ENCODE results near the gene KANK4.

The KANK4 gene

DNA sequence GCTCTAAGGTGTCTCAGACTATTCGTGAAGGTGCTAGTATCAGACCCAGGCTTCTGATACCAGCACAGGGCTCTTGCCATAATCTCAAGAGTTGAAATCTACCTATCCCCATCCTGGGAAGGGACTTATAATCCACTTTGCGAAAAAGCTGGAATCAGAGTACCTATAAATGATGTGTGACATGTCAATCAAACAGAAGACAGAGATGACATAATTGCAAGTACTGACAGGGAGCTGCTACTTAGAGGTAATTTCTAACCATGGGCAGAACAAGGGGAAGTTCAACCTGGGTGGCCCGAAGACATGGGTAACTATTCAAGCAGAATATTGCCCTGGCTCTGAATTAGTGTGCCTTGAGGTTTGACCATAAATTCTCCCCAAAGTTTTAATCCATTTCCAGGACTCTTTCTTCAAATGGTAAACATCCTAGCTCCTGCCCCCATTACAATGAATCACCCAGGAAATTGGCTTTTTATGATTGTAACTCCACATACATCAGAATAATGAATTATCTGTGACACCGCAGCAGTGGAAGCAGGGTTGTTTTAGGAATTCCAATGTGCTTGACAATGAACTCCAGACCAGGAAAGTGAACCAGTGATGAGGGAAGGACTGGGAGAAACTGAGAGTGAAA lies 37.2 kb downstream of the KANK4 start:
- DNase-seq (ENCODE audit: low spot score): no peak
- in situ Hi-C loops (cut with MboI; ENCODE audit: low sequenced_read_pairs, unreplicated experiment): no loop called here
- TF ChIP-seq, protein P1, sequence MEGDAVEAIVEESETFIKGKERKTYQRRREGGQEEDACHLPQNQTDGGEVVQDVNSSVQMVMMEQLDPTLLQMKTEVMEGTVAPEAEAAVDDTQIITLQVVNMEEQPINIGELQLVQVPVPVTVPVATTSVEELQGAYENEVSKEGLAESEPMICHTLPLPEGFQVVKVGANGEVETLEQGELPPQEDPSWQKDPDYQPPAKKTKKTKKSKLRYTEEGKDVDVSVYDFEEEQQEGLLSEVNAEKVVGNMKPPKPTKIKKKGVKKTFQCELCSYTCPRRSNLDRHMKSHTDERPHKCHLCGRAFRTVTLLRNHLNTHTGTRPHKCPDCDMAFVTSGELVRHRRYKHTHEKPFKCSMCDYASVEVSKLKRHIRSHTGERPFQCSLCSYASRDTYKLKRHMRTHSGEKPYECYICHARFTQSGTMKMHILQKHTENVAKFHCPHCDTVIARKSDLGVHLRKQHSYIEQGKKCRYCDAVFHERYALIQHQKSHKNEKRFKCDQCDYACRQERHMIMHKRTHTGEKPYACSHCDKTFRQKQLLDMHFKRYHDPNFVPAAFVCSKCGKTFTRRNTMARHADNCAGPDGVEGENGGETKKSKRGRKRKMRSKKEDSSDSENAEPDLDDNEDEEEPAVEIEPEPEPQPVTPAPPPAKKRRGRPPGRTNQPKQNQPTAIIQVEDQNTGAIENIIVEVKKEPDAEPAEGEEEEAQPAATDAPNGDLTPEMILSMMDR (IDR thresholded peaks at IDR 0.05; ENCODE audit: borderline replicate concordance, control extremely low read depth, extremely low read depth, insufficient read depth, missing control alignments): no peak

DNA sequence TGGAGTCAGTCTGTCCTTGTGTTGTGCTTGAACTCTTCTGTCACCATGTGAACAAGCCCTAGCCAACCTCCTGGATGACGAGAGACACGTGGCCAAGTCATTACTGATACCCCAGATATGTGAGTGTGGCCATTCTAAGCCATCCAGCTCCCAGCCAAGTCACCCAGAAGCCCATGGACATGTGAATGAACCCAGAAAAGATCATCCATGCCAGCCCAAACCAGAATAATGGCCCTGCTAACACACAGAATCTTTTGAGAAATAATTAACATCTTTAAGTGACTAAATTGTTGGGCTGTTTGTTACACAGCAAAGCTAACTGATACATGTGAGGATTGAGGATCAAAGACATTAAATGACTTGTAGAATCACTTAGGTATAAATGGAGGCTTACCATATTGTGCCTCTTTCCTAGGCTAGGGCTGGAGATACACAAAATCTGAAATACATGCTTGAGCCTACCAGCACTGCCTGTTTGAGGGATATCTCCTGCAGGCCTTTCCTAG lies 38.2 kb downstream of the KANK4 start:
- no peak for DNase-seq (ENCODE audit: low spot score)

DNA sequence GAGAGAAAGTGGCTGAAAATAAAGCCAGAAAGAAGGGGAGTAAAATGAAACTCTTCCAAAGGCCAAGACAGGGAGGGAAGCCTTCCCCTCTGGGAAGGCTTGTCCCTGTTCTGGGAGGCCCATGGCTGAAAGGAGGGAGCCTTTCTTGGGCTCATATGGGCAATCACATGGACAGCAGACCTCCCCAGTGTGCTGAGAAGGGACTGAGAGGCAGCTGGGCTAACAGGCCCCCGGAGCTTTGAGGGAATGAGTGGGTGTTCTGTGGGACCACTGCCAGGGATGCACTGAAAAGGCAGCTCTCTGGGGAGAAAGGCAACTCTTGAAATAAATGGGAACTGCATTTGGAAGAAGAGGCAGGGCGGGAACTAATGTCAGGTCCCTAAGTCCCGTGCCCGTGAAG lies 39.1 kb downstream of the KANK4 start:
- in situ Hi-C loops (cut with MboI; ENCODE audit: low sequenced_read_pairs, unreplicated experiment): no loop called here
- no peak for DNase-seq (ENCODE audit: low spot score)
- TF ChIP-seq, protein P1 (IDR thresholded peaks at IDR 0.05; ENCODE audit: borderline replicate concordance, control extremely low read depth, extremely low read depth, insufficient read depth, missing control alignments): no peak

More for the DNA sequence above, 38.2 kb downstream of the KANK4 start:
- in situ Hi-C loops (cut with MboI; ENCODE audit: low sequenced_read_pairs, unreplicated experiment): no loop called here
- TF ChIP-seq, protein P1 (IDR thresholded peaks at IDR 0.05; ENCODE audit: borderline replicate concordance, control extremely low read depth, extremely low read depth, insufficient read depth, missing control alignments): no peak

DNA sequence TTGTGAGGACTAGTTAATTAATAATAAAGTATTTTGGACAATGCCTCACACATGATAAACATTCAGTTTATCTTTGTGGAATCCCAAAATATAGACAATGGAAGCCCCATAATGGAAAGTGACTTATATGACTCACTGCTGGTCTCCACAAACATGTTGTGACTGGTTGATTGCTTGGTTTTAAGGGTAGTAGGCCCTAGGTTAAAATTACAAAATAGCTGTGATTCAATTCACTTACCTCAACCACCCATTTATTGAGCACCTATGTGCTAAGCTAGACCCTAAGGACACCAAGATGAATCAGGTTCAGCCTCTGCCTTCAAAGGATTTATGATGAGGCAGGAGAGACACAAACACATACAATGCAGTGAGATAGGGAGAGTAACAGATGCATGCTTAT lies 42.4 kb downstream of the KANK4 start:
- in situ Hi-C loops (cut with MboI; ENCODE audit: low sequenced_read_pairs, unreplicated experiment): no loop called here
- no peak for DNase-seq (ENCODE audit: low spot score)
- TF ChIP-seq, protein P1 (IDR thresholded peaks at IDR 0.05; ENCODE audit: borderline replicate concordance, control extremely low read depth, extremely low read depth, insufficient read depth, missing control alignments): no peak

DNA sequence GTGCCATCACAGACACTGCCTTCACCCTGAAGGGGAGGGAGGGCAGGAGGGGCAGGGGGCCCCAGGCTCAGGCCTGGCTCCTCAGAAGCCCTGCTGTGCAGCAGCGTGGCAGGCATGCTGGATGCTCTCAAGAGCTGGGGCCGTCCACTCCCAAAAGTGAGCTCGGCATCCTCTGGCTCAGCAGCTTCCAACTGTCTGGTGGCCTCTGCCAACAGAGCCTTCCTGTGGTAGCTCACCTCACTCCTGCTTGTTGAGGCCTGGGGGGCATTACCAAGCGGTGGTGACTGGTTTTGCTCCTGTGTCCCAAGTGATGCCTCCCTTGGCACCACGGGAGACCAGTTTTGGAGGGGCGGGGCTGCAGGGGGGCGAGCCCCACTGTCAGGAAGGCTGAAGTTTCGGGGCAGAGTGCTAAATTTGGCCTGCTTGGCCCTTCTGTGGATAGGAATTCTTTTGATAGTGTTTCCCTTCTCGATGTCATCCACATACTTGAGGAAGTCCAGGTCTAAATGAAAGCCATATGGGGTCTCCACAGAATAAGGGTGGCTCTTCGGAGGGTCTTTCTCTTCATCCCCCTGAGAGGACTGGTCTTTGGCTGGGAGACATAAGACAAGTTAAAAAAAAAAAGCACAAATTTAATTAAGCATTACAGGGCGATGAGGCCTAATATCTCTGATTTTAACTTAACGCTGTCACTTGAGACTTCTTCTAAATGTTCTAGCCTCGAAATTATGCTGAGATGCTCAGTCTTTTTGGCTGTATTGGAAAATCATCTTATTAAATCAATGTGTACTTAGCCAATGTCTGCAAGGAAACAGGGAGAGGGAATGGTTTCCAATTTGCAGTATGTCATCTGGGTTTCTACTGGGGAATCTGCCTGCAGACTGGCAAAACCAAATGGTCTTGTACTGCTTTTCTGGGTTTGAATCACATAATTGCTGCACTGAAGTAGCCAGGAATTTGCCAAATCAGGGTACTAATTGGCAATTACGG lies 44.4 kb downstream of the KANK4 start:
- TF ChIP-seq, protein P1 (IDR thresholded peaks at IDR 0.05; ENCODE audit: borderline replicate concordance, control extremely low read depth, extremely low read depth, insufficient read depth, missing control alignments): no peak
- DNase-seq (ENCODE audit: low spot score): no peak
- in situ Hi-C loops (cut with MboI; ENCODE audit: low sequenced_read_pairs, unreplicated experiment): no loop called here

DNA sequence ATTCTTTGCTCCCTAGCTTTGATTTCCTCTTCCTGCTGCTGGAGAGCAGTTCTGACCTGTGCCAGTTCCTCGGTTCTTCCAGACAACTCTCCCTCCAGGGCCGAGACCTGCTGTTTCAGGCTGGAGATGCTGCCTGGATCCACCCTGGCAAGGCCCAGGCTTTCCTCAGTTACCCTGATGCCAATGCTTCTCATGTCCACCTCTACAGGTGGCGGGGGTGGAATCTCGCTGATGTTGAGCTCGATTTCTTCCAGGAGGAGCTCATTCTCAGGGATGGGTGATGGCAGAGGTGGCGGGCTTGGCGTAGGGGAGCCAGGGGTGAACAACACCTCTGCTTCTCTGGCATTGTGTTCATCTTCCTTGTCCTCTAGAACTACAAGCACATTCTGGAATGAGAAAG lies 45.3 kb downstream of the KANK4 start:
- in situ Hi-C loops (cut with MboI; ENCODE audit: low sequenced_read_pairs, unreplicated experiment): no loop called here
- no peak for DNase-seq (ENCODE audit: low spot score)
- TF ChIP-seq, protein P1 (IDR thresholded peaks at IDR 0.05; ENCODE audit: borderline replicate concordance, control extremely low read depth, extremely low read depth, insufficient read depth, missing control alignments): no peak

All from GM13976 (cell line).